GM12878 (cell line): ENCODE data around the gene EPHB1. TPM values are rescaled to one million over a fixed set of nuclear protein-coding genes. Genes with fewer than 3 reads are reported as not detected.

ENCODE experiments used
- ATAC-seq: fragments of 200-7000 bp; cut with Tn5 transposase; 3 replicates; pipeline ENCODE4 v1.9.1; 2020; ENCODE audit warnings: mild to moderate bottlenecking, moderate library complexity
- BruUV-seq: library from RNA; stranded (reverse); fragments of 400-500 nt; replicated peaks from 2 replicates; lab custom pipeline; 2021; lab: Mats Ljungman, UMichigan
- CTCF ChIA-PET: fragments of 300-600 bp; sonication (Branson Sonifier 250); formaldehyde crosslinking; extraction: SDS; loops from one replicate; lab custom pipeline; 2021; ENCODE audit warnings: inconsistent platforms; lab: Yijun Ruan, JAX
- POLR2A ChIA-PET: fragments of 350-600 bp; formaldehyde crosslinking; extraction: SDS; loops from one replicate; lab custom pipeline; 2021; ENCODE audit warnings: inconsistent platforms; lab: Charles Lee
- RAD21 ChIA-PET: fragments of 300-600 bp; sonication (Branson Sonifier 250); formaldehyde crosslinking; loops from one replicate; lab custom pipeline; 2023; ENCODE audit warnings: antibody characterized with exemption; ENCODE audit not compliant: unreplicated experiment; lab: Charles Lee
- SMC1A ChIA-PET: fragments of 300-600 bp; sonication (Branson Sonifier 250); formaldehyde crosslinking; loops from one replicate; lab custom pipeline; 2023; ENCODE audit not compliant: unreplicated experiment, uncharacterized antibody; lab: Charles Lee
- DNase-seq: peaks from one replicate; pipeline ENCODE4 v3.0.0-alpha.2; 2011; ENCODE audit warnings: low read depth, low spot score
- FAIRE-seq: peaks from 3 replicates; lab custom pipeline; 2011; peaks lifted over from hg19 to GRCh38; lab: Jason Lieb, UNC
- H2AFZ ChIP-seq: 2 replicates; pipeline ENCODE4 v1.6.0; 2011; ENCODE audit warnings: low read depth, low read length, control low read depth; ENCODE audit not compliant: control insufficient read depth
- H3K27ac ChIP-seq: 2 replicates; pipeline ENCODE4 v1.5.1; 2011; ENCODE audit warnings: control low read depth; ENCODE audit not compliant: control insufficient read depth, insufficient read depth
- H3K27me3 ChIP-seq, 2 experiments: replicated peaks in 1 of 2; 2 replicates each; pipeline versions ENCODE4 v1.6.0 to v1.6.1; 2011; ENCODE audit warnings: low read length in 1 of 2; ENCODE audit not compliant: control insufficient read depth in 2 of 2, insufficient read depth in 2 of 2
- H3K36me3 ChIP-seq, 2 experiments: 2 replicates each; pipeline ENCODE4 v1.5.1; 2011; ENCODE audit warnings: low read length in 1 of 2; ENCODE audit not compliant: control insufficient read depth in 2 of 2, insufficient read depth in 2 of 2
- H3K4me1 ChIP-seq: 2 replicates; pipeline ENCODE4 v1.6.1; 2011; ENCODE audit warnings: mild to moderate bottlenecking, low read length, moderate library complexity, mixed read lengths; ENCODE audit not compliant: control insufficient read depth, insufficient read depth
- H3K4me2 ChIP-seq: 2 replicates; pipeline ENCODE4 v1.6.0; 2011; ENCODE audit warnings: control low read depth; ENCODE audit not compliant: control insufficient read depth, insufficient read depth
- H3K4me3 ChIP-seq: fragments of 200-600 bp; sonication (generic); 2 replicates; pipeline ENCODE4 v1.5.1; 2016
- H3K79me2 ChIP-seq: 2 replicates; pipeline ENCODE4 v1.6.0; 2011; ENCODE audit warnings: low read length; ENCODE audit not compliant: control insufficient read depth, insufficient read depth
- H3K9ac ChIP-seq: 2 replicates; pipeline ENCODE4 v1.8.0; 2011; ENCODE audit warnings: low read length, control low read depth, mixed read lengths; ENCODE audit not compliant: control insufficient read depth, insufficient read depth
- H3K9me3 ChIP-seq: replicated peaks from 3 replicates; pipeline ENCODE4 v1.5.1; 2011; ENCODE audit warnings: mild to moderate bottlenecking, low read length; ENCODE audit not compliant: control insufficient read depth, insufficient read depth
- H4K20me1 ChIP-seq: 2 replicates; pipeline ENCODE4 v1.6.0; 2011; ENCODE audit not compliant: control insufficient read depth, insufficient read depth
- ETV6 ChIP-seq, 2 experiments: fragments of 450-650 bp in 1 of 2; IDR thresholded peaks in 1 of 2; conservative IDR thresholded peaks in 1 of 2; 2 replicates each; pipeline ENCODE4 v1.6.1; 2014; ENCODE audit warnings: antibody characterized with exemption in 1 of 2, borderline replicate concordance in 1 of 2, low read depth in 1 of 2, mild to moderate bottlenecking in 1 of 2, moderate library complexity in 1 of 2
- HCFC1 ChIP-seq: fragments of 150-350 bp; IDR thresholded peaks from 2 replicates; pipeline ENCODE4 v1.6.1; 2014; ENCODE audit warnings: low read length
- HDGF ChIP-seq: fragments of 450-650 bp; IDR thresholded peaks from 2 replicates; pipeline ENCODE4 v1.6.1; 2016; ENCODE audit warnings: antibody characterized with exemption
- MEF2A ChIP-seq: IDR thresholded peaks from 2 replicates; pipeline ENCODE4 v1.6.1; 2011; ENCODE audit warnings: low read depth, mild to moderate bottlenecking, low read length, moderate library complexity; ENCODE audit not compliant: insufficient read depth
- PAX5 ChIP-seq: IDR thresholded peaks from 2 replicates; pipeline ENCODE4 v1.6.1; 2011; ENCODE audit warnings: low read depth, low read length, borderline replicate concordance
- RAD21 ChIP-seq: IDR thresholded peaks from 2 replicates; pipeline ENCODE4 v1.6.1; 2011; ENCODE audit warnings: mild to moderate bottlenecking, low read depth, low read length, moderate library complexity; ENCODE audit not compliant: insufficient read depth
- RCOR1 ChIP-seq: conservative IDR thresholded peaks from 2 replicates; pipeline ENCODE4 v1.6.1; 2012; ENCODE audit warnings: low read depth, low read length, improper control_type of control experiment
- SIN3A ChIP-seq: IDR thresholded peaks from 2 replicates; pipeline ENCODE4 v1.6.1; 2012; ENCODE audit warnings: low read depth, low read length, improper control_type of control experiment
- SIX5 ChIP-seq: IDR thresholded peaks from 2 replicates; pipeline ENCODE4 v1.6.1; 2011; ENCODE audit warnings: mild to moderate bottlenecking, low read depth, low read length, moderate library complexity; ENCODE audit not compliant: severe bottlenecking
- STAT3 ChIP-seq: IDR thresholded peaks from 2 replicates; pipeline ENCODE4 v1.6.1; 2011; ENCODE audit warnings: low read depth, low read length, improper control_type of control experiment
- USF1 ChIP-seq: IDR thresholded peaks from 2 replicates; pipeline ENCODE4 v1.6.1; 2011; ENCODE audit warnings: borderline replicate concordance, low read depth, mild to moderate bottlenecking, moderate library complexity, mixed read lengths, low read length; ENCODE audit not compliant: insufficient read depth; ENCODE audit errors: extremely low read length
- USF2 ChIP-seq: IDR thresholded peaks from 2 replicates; pipeline ENCODE4 v1.6.1; 2011; ENCODE audit warnings: low read depth, low read length, improper control_type of control experiment, borderline replicate concordance
- ZNF217 ChIP-seq: fragments of 450-650 bp; IDR thresholded peaks from 2 replicates; pipeline ENCODE4 v1.6.1; 2017; ENCODE audit warnings: antibody characterized with exemption, mild to moderate bottlenecking
- WGBS: methylation state at CpG from one replicate; pipeline ENCODE4 v1.1.6; 2016; ENCODE audit warnings: low lambda C conversion rate; ENCODE audit not compliant: insufficient replicate concordance, insufficient coverage; ENCODE audit errors: missing lambda C conversion rate; 5-methylcytosine and 5-hydroxymethylcytosine counted together
- in situ Hi-C: fragments of 300-500 bp; cut with MboI; formaldehyde crosslinking; loops from 9 replicates; pipeline ENCODE4 v1.14.3; 2018; ENCODE audit warnings: mixed read lengths
- intact Hi-C: fragments of 100-400 bp; cut with micrococcal nuclease; formaldehyde crosslinking; loops from one replicate; pipeline ENCODE4 v1.14.2; 2022; ENCODE audit not compliant: unreplicated experiment
- polyA plus RNA-seq, 11 experiments: library from polyadenylated mRNA; depleted of rRNA in 4 of 11; unstranded in 6 of 11; stranded (reverse) in 5 of 11; fragments of >200 nt; fragmentation: Nextera tagmentation in 4 of 11; fragmentation: Illumina TruSeq in 1 of 11; extraction: Ambion mirVana in 4 of 11; extraction: Trizol in 1 of 11; gene quantifications; 1 replicate in 1 of 11; 2 replicates in 10 of 11; pipeline versions ENCODE4 v1.2.1 to v1.2.3, GENCODE V29; 2011 to 2016; ENCODE audit warnings: inconsistent platforms in 2 of 11, missing spikeins in 2 of 11, low read depth in 1 of 11
- total RNA-seq, 4 experiments: library from RNA; depleted of rRNA in 3 of 4; stranded (reverse); fragments of >200 nt in 3 of 4; fragmentation: Illumina TruSeq in 1 of 4; extraction: Trizol in 1 of 4; gene quantifications; 2 replicates each; pipeline versions ENCODE4 v1.2.1 to v1.2.3, GENCODE V29; 2013 to 2021
- TF ChIP-seq, protein P1 (sequence below): fragments of 450-650 bp; formaldehyde crosslinking; IDR thresholded peaks from 2 replicates; pipeline ENCODE4 v1.5.0; 2022; ENCODE audit warnings: mild to moderate bottlenecking, missing genetic modification characterization
- TF ChIP-seq, protein P2 (sequence below): IDR thresholded peaks from 2 replicates; pipeline ENCODE4 v1.6.1; 2011; ENCODE audit warnings: borderline replicate concordance, low read depth, mild to moderate bottlenecking, moderate library complexity, low read length; ENCODE audit not compliant: insufficient read depth, poor library complexity, severe bottlenecking

The EPHB1 gene
- total and polyA plus RNA-seq, 10 of the 15 experiments (the other 5 are each of a cell fraction or from before 2014, with no cell fraction given) = 0.33 to 23.8 (median 1.2) TPM

GRCh38 chr3:135260025-135260424 is 465.0 kb downstream of the EPHB1 start (continued):
- TF ChIP-seq SIX5 = no peak
- no peak for TF ChIP-seq MEF2A
- TF ChIP-seq USF2 = no peak
- no peak for TF ChIP-seq RAD21
- no peak for TF ChIP-seq ETV6 (conservative IDR thresholded peaks at IDR 0.05 in 1 of 2, IDR thresholded peaks at IDR 0.05 in 1 of 2; ENCODE audit: borderline replicate concordance in 1 of 2, low read depth in 1 of 2)

GRCh38 chr3:135261214-135261775 is 466.2 kb downstream of the EPHB1 start:
- ChIA-PET SMC1A (no interaction called here), CTCF (interaction anchor here (1.1 kb wide), 1 partner anchor 466 kb away, joined by 3 read pairs; the partner anchor contains the start of gene EPHB1), RAD21 (no interaction called here), POLR2A (no interaction called here)
- H3K9ac ChIP-seq = no peak overlapping the region
- no peak overlapping the region for H2AFZ ChIP-seq
- no peak overlapping the region for H3K27ac ChIP-seq
- FAIRE-seq (no peak), DNase-seq (no peak), ATAC-seq (no peak)
- BruUV-seq = no TSS peak
- no peaks in the 10 kb centered on the region for H3K27me3 ChIP-seq
- peaks cover 0 to 3% of the 10 kb centered on the region in 2 experiments; a peak in 2 of 4 replicates for H3K36me3 ChIP-seq
- H3K9me3 ChIP-seq = no peaks in the 10 kb centered on the region
- H3K4me2 ChIP-seq = no peak overlapping the region
- in situ Hi-C loops = no loop called here
- H4K20me1 ChIP-seq = no peaks in the 10 kb centered on the region
- no peaks in the 10 kb centered on the region for H3K4me1 ChIP-seq
- no peak overlapping the region for H3K4me3 ChIP-seq
- WGBS = 29% methylated on average over 6 of the region's 6 CpGs
- no peaks in the 10 kb centered on the region for H3K79me2 ChIP-seq
- intact Hi-C loops = no loop called here
- no peak for TF ChIP-seq PAX5
- no peak for TF ChIP-seq ZNF217
- no peak for TF ChIP-seq SIN3A
- no peak for TF ChIP-seq USF1
- TF ChIP-seq HCFC1 = no peak
- TF ChIP-seq STAT3 = no peak
- TF ChIP-seq, protein P1, sequence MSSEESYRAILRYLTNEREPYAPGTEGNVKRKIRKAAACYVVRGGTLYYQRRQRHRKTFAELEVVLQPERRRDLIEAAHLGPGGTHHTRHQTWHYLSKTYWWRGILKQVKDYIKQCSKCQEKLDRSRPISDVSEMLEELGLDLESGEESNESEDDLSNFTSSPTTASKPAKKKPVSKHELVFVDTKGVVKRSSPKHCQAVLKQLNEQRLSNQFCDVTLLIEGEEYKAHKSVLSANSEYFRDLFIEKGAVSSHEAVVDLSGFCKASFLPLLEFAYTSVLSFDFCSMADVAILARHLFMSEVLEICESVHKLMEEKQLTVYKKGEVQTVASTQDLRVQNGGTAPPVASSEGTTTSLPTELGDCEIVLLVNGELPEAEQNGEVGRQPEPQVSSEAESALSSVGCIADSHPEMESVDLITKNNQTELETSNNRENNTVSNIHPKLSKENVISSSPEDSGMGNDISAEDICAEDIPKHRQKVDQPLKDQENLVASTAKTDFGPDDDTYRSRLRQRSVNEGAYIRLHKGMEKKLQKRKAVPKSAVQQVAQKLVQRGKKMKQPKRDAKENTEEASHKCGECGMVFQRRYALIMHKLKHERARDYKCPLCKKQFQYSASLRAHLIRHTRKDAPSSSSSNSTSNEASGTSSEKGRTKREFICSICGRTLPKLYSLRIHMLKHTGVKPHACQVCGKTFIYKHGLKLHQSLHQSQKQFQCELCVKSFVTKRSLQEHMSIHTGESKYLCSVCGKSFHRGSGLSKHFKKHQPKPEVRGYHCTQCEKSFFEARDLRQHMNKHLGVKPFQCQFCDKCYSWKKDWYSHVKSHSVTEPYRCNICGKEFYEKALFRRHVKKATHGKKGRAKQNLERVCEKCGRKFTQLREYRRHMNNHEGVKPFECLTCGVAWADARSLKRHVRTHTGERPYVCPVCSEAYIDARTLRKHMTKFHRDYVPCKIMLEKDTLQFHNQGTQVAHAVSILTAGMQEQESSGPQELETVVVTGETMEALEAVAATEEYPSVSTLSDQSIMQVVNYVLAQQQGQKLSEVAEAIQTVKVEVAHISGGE = no peak
- TF ChIP-seq RCOR1 = no peak
- TF ChIP-seq, protein P2, sequence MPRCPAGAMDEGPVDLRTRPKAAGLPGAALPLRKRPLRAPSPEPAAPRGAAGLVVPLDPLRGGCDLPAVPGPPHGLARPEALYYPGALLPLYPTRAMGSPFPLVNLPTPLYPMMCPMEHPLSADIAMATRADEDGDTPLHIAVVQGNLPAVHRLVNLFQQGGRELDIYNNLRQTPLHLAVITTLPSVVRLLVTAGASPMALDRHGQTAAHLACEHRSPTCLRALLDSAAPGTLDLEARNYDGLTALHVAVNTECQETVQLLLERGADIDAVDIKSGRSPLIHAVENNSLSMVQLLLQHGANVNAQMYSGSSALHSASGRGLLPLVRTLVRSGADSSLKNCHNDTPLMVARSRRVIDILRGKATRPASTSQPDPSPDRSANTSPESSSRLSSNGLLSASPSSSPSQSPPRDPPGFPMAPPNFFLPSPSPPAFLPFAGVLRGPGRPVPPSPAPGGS = no peak
- TF ChIP-seq HDGF = no peak
